H9 (cell line): Measurements from ENCODE around the gene CDH5. TPM values are rescaled to one million over a fixed set of nuclear protein-coding genes. Genes with fewer than 3 reads are reported as not detected.
A peak's percentile ranks its signal among the peaks of the same experiment; 100 is the strongest.

ENCODE experiments used
- DNase-seq: peaks from one replicate; pipeline ENCODE4 v3.0.0-alpha.2; 2017
- H2AFZ ChIP-seq: one replicate; pipeline ENCODE4 v1.6.1; 2013; ENCODE audit warnings: mild to moderate bottlenecking, low read length, control low read depth, moderate library complexity
- H2AK5ac ChIP-seq: 2 replicates; pipeline ENCODE4 v1.6.1; 2013; ENCODE audit warnings: low read length, control low read depth, mixed read lengths; ENCODE audit not compliant: insufficient read length
- H2BK120ac ChIP-seq: one replicate; pipeline ENCODE4 v1.6.1; 2013; ENCODE audit warnings: low read depth, mild to moderate bottlenecking, low read length, control low read depth, inconsistent platforms; ENCODE audit not compliant: poor library complexity, severe bottlenecking
- H2BK12ac ChIP-seq: 2 replicates; pipeline ENCODE4 v1.6.1; 2013; ENCODE audit warnings: low read length, control low read depth, mixed read lengths, low read depth; ENCODE audit not compliant: insufficient read length
- H2BK15ac ChIP-seq: 2 replicates; pipeline ENCODE4 v1.6.1; 2013; ENCODE audit warnings: low read depth, low read length, control low read depth
- H2BK20ac ChIP-seq: one replicate; pipeline ENCODE4 v1.6.1; 2013; ENCODE audit warnings: low read depth, mild to moderate bottlenecking, low read length, control low read depth, inconsistent platforms; ENCODE audit not compliant: poor library complexity, severe bottlenecking
- H2BK5ac ChIP-seq: 2 replicates; pipeline ENCODE4 v1.6.1; 2013; ENCODE audit warnings: low read length, control low read depth, mixed read lengths; ENCODE audit not compliant: insufficient read length
- H3K14ac ChIP-seq: 2 replicates; pipeline ENCODE4 v1.6.1; 2013; ENCODE audit warnings: low read length, control low read depth; ENCODE audit not compliant: insufficient read depth
- H3K18ac ChIP-seq: 2 replicates; pipeline ENCODE4 v1.6.1; 2013; ENCODE audit warnings: low read depth, mild to moderate bottlenecking, mixed read lengths, low read length, control low read depth; ENCODE audit not compliant: insufficient read length
- H3K23ac ChIP-seq: 2 replicates; pipeline ENCODE4 v1.6.1; 2013; ENCODE audit warnings: low read length, control low read depth, mixed read lengths, low read depth; ENCODE audit not compliant: insufficient read length
- H3K23me2 ChIP-seq: 2 replicates; pipeline ENCODE4 v1.6.1; 2013; ENCODE audit warnings: low read depth, mild to moderate bottlenecking, mixed read lengths, low read length, control low read depth; ENCODE audit not compliant: insufficient read length, poor library complexity, severe bottlenecking
- H3K27ac ChIP-seq: 2 replicates; pipeline ENCODE4 v1.5.1; 2013; ENCODE audit warnings: low read length, control low read depth, mixed read lengths, low read depth; ENCODE audit not compliant: insufficient read length
- H3K27me3 ChIP-seq: 2 replicates; pipeline ENCODE4 v1.6.1; 2013; ENCODE audit warnings: low read length, control low read depth, inconsistent platforms; ENCODE audit not compliant: insufficient read depth
- H3K4ac ChIP-seq: 2 replicates; pipeline ENCODE4 v1.6.1; 2013; ENCODE audit warnings: low read depth, mild to moderate bottlenecking, control low read depth, inconsistent platforms, low read length, moderate library complexity
- H3K4me1 ChIP-seq: 2 replicates; pipeline ENCODE4 v1.6.1; 2013; ENCODE audit warnings: low read length, control low read depth, inconsistent platforms; ENCODE audit not compliant: insufficient read depth
- H3K4me2 ChIP-seq: 2 replicates; pipeline ENCODE4 v1.6.1; 2013; ENCODE audit warnings: low read length, control low read depth, mixed read lengths; ENCODE audit not compliant: insufficient read length, insufficient read depth
- H3K56ac ChIP-seq: 2 replicates; pipeline ENCODE4 v1.6.1; 2013; ENCODE audit warnings: low read depth, mild to moderate bottlenecking, mixed read lengths, low read length, control low read depth; ENCODE audit not compliant: insufficient read length
- H3K79me1 ChIP-seq: 2 replicates; pipeline ENCODE4 v1.6.1; 2013; ENCODE audit warnings: low read depth, mild to moderate bottlenecking, moderate library complexity, low read length, control low read depth, inconsistent platforms; ENCODE audit not compliant: insufficient read depth, poor library complexity, severe bottlenecking
- H3K79me2 ChIP-seq: 2 replicates; pipeline ENCODE4 v1.6.1; 2013; ENCODE audit warnings: low read length, control low read depth, inconsistent platforms; ENCODE audit not compliant: insufficient read depth
- H3K9ac ChIP-seq: 2 replicates; pipeline ENCODE4 v1.6.1; 2013; ENCODE audit warnings: low read length, control low read depth, mixed read lengths; ENCODE audit not compliant: insufficient read length; ENCODE audit errors: extremely low read depth
- H3K9me3 ChIP-seq: one replicate; pipeline ENCODE4 v1.6.1; 2013; ENCODE audit warnings: low read depth, low read length, inconsistent platforms; ENCODE audit not compliant: control insufficient read depth
- H3T11ph ChIP-seq: one replicate; pipeline ENCODE4 v1.6.1; 2013; ENCODE audit warnings: mild to moderate bottlenecking, low read length, control low read depth, inconsistent platforms
- H4K20me1 ChIP-seq: one replicate; pipeline ENCODE4 v1.6.1; 2013; ENCODE audit not compliant: control insufficient read depth, insufficient read length, insufficient read depth
- H4K5ac ChIP-seq: 2 replicates; pipeline ENCODE4 v1.6.1; 2013; ENCODE audit warnings: low read depth, mild to moderate bottlenecking, mixed read lengths, low read length, control low read depth; ENCODE audit not compliant: insufficient read length
- H4K8ac ChIP-seq: replicated peaks from 2 replicates; pipeline ENCODE4 v1.6.1; 2013; ENCODE audit warnings: low read length, control low read depth, mixed read lengths, low read depth; ENCODE audit not compliant: insufficient read length
- H4K91ac ChIP-seq: 2 replicates; pipeline ENCODE4 v1.6.1; 2013; ENCODE audit warnings: low read depth, mild to moderate bottlenecking, moderate library complexity, mixed read lengths, low read length, control low read depth; ENCODE audit not compliant: insufficient read length
- H3K27ac Mint-ChIP-seq, 3 experiments: 2 replicates in 2 of 3; 3 replicates in 1 of 3; pipeline ENCODE4 v1.8.0; 2020 to 2021; ENCODE audit warnings: mixed read lengths in 3 of 3, mild to moderate bottlenecking in 1 of 3, moderate library complexity in 1 of 3
- H3K27me3 Mint-ChIP-seq: 2 replicates; pipeline ENCODE4 v1.8.0; 2021; ENCODE audit warnings: low read depth, mild to moderate bottlenecking, moderate library complexity, mixed read lengths
- H3K36me3 Mint-ChIP-seq, 3 experiments: 2 replicates in 2 of 3; 3 replicates in 1 of 3; pipeline ENCODE4 v1.8.0; 2020 to 2021; ENCODE audit warnings: low read depth in 3 of 3, mixed read lengths in 3 of 3; ENCODE audit not compliant: insufficient read depth in 1 of 3
- H3K4me1 Mint-ChIP-seq, 2 experiments: 2 replicates each; pipeline ENCODE4 v1.8.0; 2020; ENCODE audit warnings: mixed read lengths in 2 of 2
- H3K4me3 Mint-ChIP-seq, 2 experiments: 2 replicates in 1 of 2; 3 replicates in 1 of 2; pipeline ENCODE4 v1.8.0; 2020 to 2021; ENCODE audit warnings: mild to moderate bottlenecking in 2 of 2, mixed read lengths in 2 of 2, moderate library complexity in 1 of 2
- H3K9me3 Mint-ChIP-seq, 2 experiments: 2 replicates in 1 of 2; 3 replicates in 1 of 2; pipeline ENCODE4 v1.8.0; 2020; ENCODE audit warnings: mild to moderate bottlenecking in 2 of 2, mixed read lengths in 2 of 2, moderate library complexity in 1 of 2
- CTCF ChIP-seq: fragments of 200-600 bp; sonication (generic); conservative IDR thresholded peaks from 3 replicates; pipeline ENCODE4 v1.8.0; 2021; ENCODE audit warnings: antibody characterized with exemption, mild to moderate bottlenecking
- WGBS: extraction: QIAGEN DNeasy Blood & Tissue Kit; methylation state at CpG from one replicate; pipeline ENCODE4 v1.1.7; 2013; ENCODE audit warnings: missing lambda C conversion rate, low lambda C conversion rate, mixed read lengths; ENCODE audit not compliant: insufficient read length; ENCODE audit errors: extremely low coverage; 5-methylcytosine and 5-hydroxymethylcytosine counted together
- total RNA-seq: library from RNA; stranded (reverse); gene quantifications from 2 replicates; pipeline ENCODE4 v1.2.1, GENCODE V29; 2021

CDH5 gene
- total RNA-seq, 1 experiment from 2014 or later: 0.20 TPM

DNA sequence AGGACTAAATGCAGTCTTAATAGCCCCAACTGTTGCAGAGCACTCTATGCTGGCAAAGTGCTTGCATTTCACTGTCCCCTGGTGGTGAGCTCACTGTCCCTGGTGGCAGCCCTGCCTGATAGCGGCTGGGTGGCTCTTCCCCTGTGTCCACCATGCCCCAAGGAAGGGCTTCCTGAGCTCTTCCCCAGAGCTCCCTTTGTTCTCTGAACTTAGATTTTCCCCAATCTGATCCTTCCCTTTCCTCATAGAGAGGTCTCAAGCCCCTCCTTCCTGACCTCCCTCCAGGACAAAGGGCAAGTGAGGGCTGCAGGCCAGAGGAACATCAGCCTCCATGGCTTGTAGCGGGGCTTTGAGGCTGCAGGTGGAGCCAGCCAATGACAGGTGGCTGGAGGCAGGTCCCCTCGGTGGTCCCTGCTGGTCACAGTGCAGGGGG, 77.6 kb downstream of the CDH5 start:
- Histone ChIP-seq H2BK12ac (no peak overlapping the region), H3K23me2 (no peaks in the 10 kb centered on the region), H2AFZ (no peak overlapping the region), H3K9ac (no peak overlapping the region), H2BK20ac (no peak overlapping the region), H3K27ac (no peak overlapping the region), H4K5ac (no peak overlapping the region), H2AK5ac (no peak overlapping the region), H4K8ac (no peak overlapping the region), H4K91ac (no peak overlapping the region), H4K20me1 (no peaks in the 10 kb centered on the region), H3K79me2 (no peaks in the 10 kb centered on the region), H3K9me3 (no peaks in the 10 kb centered on the region), H3K4ac (no peak overlapping the region), H3K56ac (no peak overlapping the region), H3K23ac (no peak overlapping the region), H3K4me2 (no peak overlapping the region), H3T11ph (no peak overlapping the region), H3K4me1 (no peaks in the 10 kb centered on the region), H3K79me1 (no peaks in the 10 kb centered on the region), H3K14ac (no peak overlapping the region), H2BK5ac (no peak overlapping the region), H3K18ac (no peak overlapping the region), H2BK15ac (no peak overlapping the region), H2BK120ac (no peak overlapping the region), H3K27me3 (no peaks in the 10 kb centered on the region)
- peak; percentile 52 for DNase-seq
- Mint-ChIP-seq H3K9me3 (no peaks in the 10 kb centered on the region), H3K36me3 (no peaks in the 10 kb centered on the region), H3K27me3 (peaks cover 38% of the 10 kb centered on the region), H3K4me1 (peaks cover 5 to 7% of the 10 kb centered on the region in 2 experiments), H3K27ac (no peak overlapping the region; a peak in 1 of 7 replicates), H3K4me3 (no peak overlapping the region)
- no CpG with 5 or more reads among the region's 3 CpGs for WGBS
- TF ChIP-seq CTCF: peak; percentile 39; the same call in 2 of the 3 replicates
